Activated CD4-positive, alpha-beta T cell treated with anti-CD3 and anti-CD28 coated beads for 24 hours (primary cell): Measurements from ENCODE around the gene CPTP.

Experiments used
- DNase-seq, 2 donors: peaks; one replicate each; pipeline ENCODE4 v3.0.0-alpha.2; 2020; ENCODE audit warnings: low read depth in 2 of 2

Gene CPTP

GRCh38 chr1:1318777-1319645 lies 5.6 kb upstream of the CPTP start:
- DNase-seq, result no peak

GRCh38 chr1:1319646-1319941 lies 5.0 kb upstream of the CPTP start:
- DNase-seq, result no peak

GRCh38 chr1:1320666-1321448 lies 3.7 kb upstream of the CPTP start:
- no peak for DNase-seq

- DNase-seq, result no peak
Measured at GRCh38 chr1:1321477-1321876, 3.1 kb upstream of the CPTP start.

GRCh38 chr1:1322418-1322817 lies 2.2 kb upstream of the CPTP start:
- no peak for DNase-seq

- no peak for DNase-seq
Measured at GRCh38 chr1:1322952-1323351, 1.6 kb upstream of the CPTP start.

- no peak for DNase-seq
Measured at GRCh38 chr1:1324084-1324523, 498 bp upstream of the CPTP start.

GRCh38 chr1:1325288-1326074 lies 879 bp downstream of the CPTP start:
- no peak for DNase-seq

- DNase-seq, result no peak
Measured at GRCh38 chr1:1326075-1326605, 1.5 kb downstream of the CPTP start.

GRCh38 chr1:1327291-1327690 lies 2.7 kb downstream of the CPTP start:
- DNase-seq, result no peak

GRCh38 chr1:1328254-1328653 lies 3.7 kb downstream of the CPTP start:
- no peak for DNase-seq

- DNase-seq, result no peak
Measured at GRCh38 chr1:1329304-1330210, 5.0 kb downstream of the CPTP start.

- DNase-seq, result no peak
Measured at GRCh38 chr1:1330366-1331067, 5.9 kb downstream of the CPTP start.

- no peak for DNase-seq
Measured at GRCh38 chr1:1331068-1331965, 6.7 kb downstream of the CPTP start, which contains the start of gene TAS1R3. TSS of gene TAS1R3 (plus strand) at chr1:1331280. CDS start at chr1:1331346, 66 bp downstream.

GRCh38 chr1:1332031-1332755 lies 7.6 kb downstream of the CPTP start:
- no peak for DNase-seq

- no peak for DNase-seq
Measured at GRCh38 chr1:1332774-1333480, 8.3 kb downstream of the CPTP start.

- DNase-seq, result no peak
Measured at GRCh38 chr1:1333551-1334241, 9.1 kb downstream of the CPTP start.
